Measurements from ENCODE around the gene PPP1R14D. TPM values are rescaled to one million over a fixed set of nuclear protein-coding genes. Genes with fewer than 3 reads are reported as not detected.

Gene PPP1R14D
- total and polyA plus RNA-seq, 2 of the 8 experiments (the other 6 are each of a cell fraction or from before 2014, with no cell fraction given) = not detected

DNA sequence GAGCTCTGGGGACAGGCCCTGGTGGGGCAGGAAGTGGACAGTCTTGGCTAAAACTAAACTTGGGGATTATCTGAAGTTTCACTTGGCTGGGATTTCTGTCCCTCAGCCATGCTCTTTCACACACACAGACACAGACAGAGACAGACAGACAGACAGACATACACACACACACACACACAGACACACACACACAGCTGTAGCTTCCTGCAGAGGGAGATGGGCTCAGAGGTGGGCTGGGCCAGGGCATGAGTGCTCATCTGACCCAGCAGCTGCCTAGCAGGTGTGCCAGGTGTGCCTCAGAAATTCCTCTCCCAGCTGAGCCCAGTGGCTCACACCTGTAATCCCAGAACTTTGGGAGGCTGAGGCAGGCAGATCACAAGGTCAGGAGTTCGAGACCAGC, 42.2 kb upstream of the PPP1R14D start:
- Histone ChIP-seq H3K4ac (replicated peaks; ENCODE audit: insufficient read length, low read depth, low read length) (no peak overlapping the region), H3K56ac (replicated peaks; ENCODE audit: insufficient read length, low read depth, low read length) (no peak overlapping the region), H3K14ac (ENCODE audit: insufficient read length) (no peak overlapping the region), H3K9ac (replicated peaks in 1 of 4; ENCODE audit: extremely low read depth in 1 of 4, low read depth in 3 of 4, low read length in 3 of 4) (no peak overlapping the region), H2BK20ac (ENCODE audit: low read length) (no peak overlapping the region), H2BK15ac (ENCODE audit: low read length) (no peak overlapping the region), H4K8ac (ENCODE audit: extremely low read depth, insufficient read depth, low read length) (peak overlapping the region; percentile 57; the same call in 1 of the 2 replicates), H3K79me1 (ENCODE audit: low read depth, low read length) (no peaks in the 10 kb centered on the region), H3K18ac (ENCODE audit: extremely low read depth, low read length) (no peak overlapping the region), H3K27ac (ENCODE audit: low read depth, low read length) (no peak overlapping the region), H3K9me3 (ENCODE audit: insufficient read depth in 2 of 2, low read depth in 1 of 2, low read length in 1 of 2) (no peaks in the 10 kb centered on the region), H3K27me3 (replicated peaks in 1 of 4; ENCODE audit: control insufficient read depth in 3 of 4, extremely low read depth in 1 of 4, insufficient read depth in 3 of 4, low read length in 3 of 4) (0 out of 7 replicates have a peak, but pooled peaks cover 0 to 2% (median 0%) of the 10 kb centered on the region in 4 experiments), H3K4me2 (ENCODE audit: insufficient read depth in 1 of 2, low read depth in 2 of 2, low read length in 2 of 2) (no peak overlapping the region), H2BK12ac (ENCODE audit: low read depth, low read length) (no peak overlapping the region), H3K23me2 (ENCODE audit: low read depth, low read length) (no peaks in the 10 kb centered on the region), H3K79me2 (ENCODE audit: control insufficient read depth in 1 of 2, insufficient read depth in 2 of 2, low read length in 2 of 2) (no peaks in the 10 kb centered on the region), H2BK120ac (replicated peaks; ENCODE audit: low read depth, low read length) (no peak overlapping the region), H3K36me3 (ENCODE audit: control insufficient read depth in 2 of 4, insufficient read depth in 4 of 4, low read length in 3 of 4) (no peaks in the 10 kb centered on the region), H4K5ac (ENCODE audit: insufficient read length, low read depth, low read length) (no peak overlapping the region), H3K4me3 (ENCODE audit: extremely low read depth in 1 of 4, insufficient read depth in 2 of 4, low read depth in 3 of 4, low read length in 4 of 4) (no peak overlapping the region), H3K4me1 (replicated peaks in 1 of 4; ENCODE audit: control insufficient read depth in 3 of 4, insufficient read depth in 4 of 4, low read length in 3 of 4) (peaks cover 0 to 18% (median 12%) of the 10 kb centered on the region in 4 experiments; a peak in 6 of 7 replicates), H3K23ac (ENCODE audit: insufficient read length) (no peak overlapping the region), H4K91ac (replicated peaks; ENCODE audit: insufficient read length, low read length) (no peak overlapping the region), H2AFZ (ENCODE audit: low read length) (no peak overlapping the region), H2AK5ac (ENCODE audit: low read depth, low read length) (no peak overlapping the region), H2BK5ac (ENCODE audit: low read depth, low read length) (no peak overlapping the region), H4K20me1 (replicated peaks in 1 of 2; ENCODE audit: control insufficient read depth in 1 of 2, insufficient read depth in 2 of 2, low read length in 2 of 2) (no peaks in the 10 kb centered on the region)
- FAIRE-seq = no peak
- TF ChIP-seq POU5F1 (IDR thresholded peaks at IDR 0.05; ENCODE audit: low read depth, low read length) (no peak), SRF (IDR thresholded peaks at IDR 0.05; ENCODE audit: low read depth, low read length) (no peak), TCF12 (IDR thresholded peaks at IDR 0.05; ENCODE audit: low read depth, low read length) (no peak), MAFK (IDR thresholded peaks at IDR 0.05; ENCODE audit: low read depth, low read length) (no peak), HDAC6 (IDR thresholded peaks at IDR 0.05; ENCODE audit: low read depth, low read length) (no peak), BCL11A (IDR thresholded peaks at IDR 0.05; ENCODE audit: low read depth in 2 of 2, low read length in 2 of 2) (no peak), ZNF274 (IDR thresholded peaks at IDR 0.05; ENCODE audit: borderline replicate concordance, extremely low read depth, low read length) (no peak), RXRA (IDR thresholded peaks at IDR 0.05; ENCODE audit: insufficient read depth, low read depth, low read length) (no peak), RNF2 (IDR thresholded peaks at IDR 0.05; ENCODE audit: borderline replicate concordance, low read depth, low read length, missing control alignments, poor library complexity, severe bottlenecking) (no peak)
- POLR2A ChIA-PET (ENCODE audit: partially characterized antibody) = interaction anchor here (0.7 to 3.4 kb wide), 9 partner anchors 11 to 301 kb away, joined by 3 to 10 read pairs (median 3); partner anchors contain the start of genes DNAJC17 and VPS18
- WGBS, 2 experiments (ENCODE audit: extremely low coverage in 1 of 2, insufficient coverage in 1 of 2, insufficient read length in 1 of 2, insufficient replicate concordance in 2 of 2, low coverage in 1 of 2, low lambda C conversion rate in 2 of 2, missing lambda C conversion rate in 1 of 2) = 92% methylated on average over 1 of the region's 1 CpG; no CpG with 5 or more reads in 1 of the 2 experiments
- CTCF ChIA-PET (ENCODE audit: partially characterized antibody) = interaction anchor here (0.6 to 7.8 kb wide), 5 partner anchors 24 to 126 kb away, joined by 3 to 51 read pairs (median 3); partner anchors contain the start of gene VPS18
- DNase-seq (ENCODE audit: low read depth in 1 of 2, low spot score in 2 of 2) = no peak
